ENCODE results near the gene REEP2. TPM values are rescaled to one million over a fixed set of nuclear protein-coding genes. Genes with fewer than 3 reads are reported as not detected.

Gene REEP2
- total and polyA plus RNA-seq, 4 donors = 0.08 to 0.28 (median 0.12) TPM; not detected in 1

- peaks cover 0 to 6% (median under 1%) of the 10 kb centered on the region in 4 donors for H3K4me1 ChIP-seq (ENCODE audit: control insufficient read depth in 4 of 4, insufficient read depth in 4 of 4, low read length in 3 of 4)
- H3K9ac ChIP-seq (ENCODE audit: low read depth in 1 of 2, low read length in 2 of 2) = no peak overlapping the region
- no peaks in the 10 kb centered on the region for H3K27me3 ChIP-seq (ENCODE audit: control insufficient read depth in 4 of 4, insufficient read depth in 4 of 4, low read length in 3 of 4)
- H3K36me3 ChIP-seq (ENCODE audit: control insufficient read depth in 4 of 4, insufficient read depth in 3 of 4, low read depth in 1 of 4, low read length in 3 of 4) = no peaks in the 10 kb centered on the region
- DNase-seq (ENCODE audit: low spot score) = no peak
- H3K9me3 ChIP-seq (ENCODE audit: control insufficient read depth in 4 of 4, low read length in 3 of 4) = no peaks in the 10 kb centered on the region
- TF ChIP-seq FOXA1 (IDR thresholded peaks at IDR 0.05) (no peak), TAF1 (conservative IDR thresholded peaks at IDR 0.05) (no peak), ATF3 (IDR thresholded peaks at IDR 0.05) (no peak), EGR1 (IDR thresholded peaks at IDR 0.05; ENCODE audit: low read depth in 2 of 2) (no peak), MAX (IDR thresholded peaks at IDR 0.05) (no peak)
- WGBS = 94% methylated on average over 6 of the region's 6 CpGs
- no peak overlapping the region for H3K27ac ChIP-seq (ENCODE audit: low read depth in 1 of 2, low read length in 2 of 2)
- H3K4me3 ChIP-seq (ENCODE audit: low read depth in 1 of 3, low read length in 3 of 3) = no peak overlapping the region
Measured at GRCh38 chr5:138448070-138448469, 9.2 kb downstream of the REEP2 start.

GRCh38 chr5:138448481-138449398 lies 9.9 kb downstream of the REEP2 start:
- WGBS = 82% methylated on average over 9 of the region's 9 CpGs
- H3K36me3 ChIP-seq (ENCODE audit: control insufficient read depth in 4 of 4, insufficient read depth in 3 of 4, low read depth in 1 of 4, low read length in 3 of 4) = no peaks in the 10 kb centered on the region
- H3K4me3 ChIP-seq (ENCODE audit: low read depth in 1 of 3, low read length in 3 of 3) = no peak overlapping the region
- peaks cover 0 to 6% (median under 1%) of the 10 kb centered on the region in 4 donors for H3K4me1 ChIP-seq (ENCODE audit: control insufficient read depth in 4 of 4, insufficient read depth in 4 of 4, low read length in 3 of 4)
- H3K27ac ChIP-seq (ENCODE audit: low read depth in 1 of 2, low read length in 2 of 2) = no peak overlapping the region
- DNase-seq (ENCODE audit: low spot score) = no peak
- no peak for TF ChIP-seq ATF3 (IDR thresholded peaks at IDR 0.05)
- TF ChIP-seq MAX (IDR thresholded peaks at IDR 0.05) = no peak
- TF ChIP-seq TAF1 (conservative IDR thresholded peaks at IDR 0.05) = no peak
- TF ChIP-seq RXRA (IDR thresholded peaks at IDR 0.05) = no peak
- no peak for TF ChIP-seq SP1 (IDR thresholded peaks at IDR 0.05)
- no peak for TF ChIP-seq ZBTB33 (IDR thresholded peaks at IDR 0.05)
- TF ChIP-seq CTCF (IDR thresholded peaks at IDR 0.05; ENCODE audit: low read depth, low read length, missing input control) = no peak
- TF ChIP-seq NR2F2 (IDR thresholded peaks at IDR 0.05) = no peak
- no peak for TF ChIP-seq JUND (IDR thresholded peaks at IDR 0.05)
- no peak for TF ChIP-seq REST (IDR thresholded peaks at IDR 0.05)
- no peak for TF ChIP-seq HNF4G (IDR thresholded peaks at IDR 0.05)
- no peak for TF ChIP-seq FOXA1 (IDR thresholded peaks at IDR 0.05)
- TF ChIP-seq EGR1 (IDR thresholded peaks at IDR 0.05; ENCODE audit: low read depth in 2 of 2) = no peak
- no peaks in the 10 kb centered on the region for H3K9me3 ChIP-seq (ENCODE audit: control insufficient read depth in 4 of 4, low read length in 3 of 4)
- H3K9ac ChIP-seq (ENCODE audit: low read depth in 1 of 2, low read length in 2 of 2) = no peak overlapping the region
- H3K27me3 ChIP-seq (ENCODE audit: control insufficient read depth in 4 of 4, insufficient read depth in 4 of 4, low read length in 3 of 4) = no peaks in the 10 kb centered on the region

Measured in liver (tissue), 9 donors.